ENCODE measurements around the gene WASHC2C. TPM values are rescaled to one million over a fixed set of nuclear protein-coding genes. Genes with fewer than 3 reads are reported as not detected.
A peak's percentile ranks its signal among the peaks of the same experiment; 100 is the strongest.
"Not testable (repeated sequence)": the region's sequence is repeated elsewhere in the genome, so short reads cannot be mapped to it uniquely, and the experiment has no call there.

The WASHC2C gene
- total RNA-seq, 4 donors from 2014 or later: 18.7 to 22.2 (median 19.1) TPM

DNA sequence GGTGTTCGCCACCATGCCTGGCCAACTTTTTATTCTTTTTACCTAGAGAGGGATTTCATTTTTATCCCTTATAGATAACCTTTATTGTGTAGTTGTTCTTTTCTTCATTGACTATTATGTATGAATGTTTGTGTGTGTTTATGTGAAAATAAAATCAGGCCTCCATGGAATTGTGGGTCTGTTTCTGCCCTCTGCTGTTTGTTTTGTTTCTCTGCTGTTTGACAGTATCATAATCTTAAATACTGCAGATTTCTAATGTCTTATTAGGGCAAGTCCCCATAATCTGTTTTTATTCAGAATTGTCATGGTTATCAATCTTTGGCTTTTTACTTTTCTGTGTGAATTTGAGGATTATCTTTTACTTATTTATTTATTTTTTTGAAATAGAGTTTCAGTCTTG is 7.8 kb downstream of the WASHC2C start:
- H3K4me1 ChIP-seq; intact Hi-C loops (cut with DNase I; ENCODE audit: low total_unique reads); H3K4me3 ChIP-seq; H3K36me3 ChIP-seq; H3K9me3 ChIP-seq; DNase-seq; ATAC-seq; in situ Hi-C loops (cut with MboI; ENCODE audit: low sequenced_read_pairs in 4 of 4); H3K27me3 ChIP-seq; H3K27ac ChIP-seq: not testable (repeated sequence)
- TF ChIP-seq, protein P1, sequence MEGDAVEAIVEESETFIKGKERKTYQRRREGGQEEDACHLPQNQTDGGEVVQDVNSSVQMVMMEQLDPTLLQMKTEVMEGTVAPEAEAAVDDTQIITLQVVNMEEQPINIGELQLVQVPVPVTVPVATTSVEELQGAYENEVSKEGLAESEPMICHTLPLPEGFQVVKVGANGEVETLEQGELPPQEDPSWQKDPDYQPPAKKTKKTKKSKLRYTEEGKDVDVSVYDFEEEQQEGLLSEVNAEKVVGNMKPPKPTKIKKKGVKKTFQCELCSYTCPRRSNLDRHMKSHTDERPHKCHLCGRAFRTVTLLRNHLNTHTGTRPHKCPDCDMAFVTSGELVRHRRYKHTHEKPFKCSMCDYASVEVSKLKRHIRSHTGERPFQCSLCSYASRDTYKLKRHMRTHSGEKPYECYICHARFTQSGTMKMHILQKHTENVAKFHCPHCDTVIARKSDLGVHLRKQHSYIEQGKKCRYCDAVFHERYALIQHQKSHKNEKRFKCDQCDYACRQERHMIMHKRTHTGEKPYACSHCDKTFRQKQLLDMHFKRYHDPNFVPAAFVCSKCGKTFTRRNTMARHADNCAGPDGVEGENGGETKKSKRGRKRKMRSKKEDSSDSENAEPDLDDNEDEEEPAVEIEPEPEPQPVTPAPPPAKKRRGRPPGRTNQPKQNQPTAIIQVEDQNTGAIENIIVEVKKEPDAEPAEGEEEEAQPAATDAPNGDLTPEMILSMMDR (IDR thresholded peaks at IDR 0.05 in 4 of 5, conservative IDR thresholded peaks at IDR 0.05 in 1 of 5): peak in 2 of 5 experiments; percentile 12 to 17

DNA sequence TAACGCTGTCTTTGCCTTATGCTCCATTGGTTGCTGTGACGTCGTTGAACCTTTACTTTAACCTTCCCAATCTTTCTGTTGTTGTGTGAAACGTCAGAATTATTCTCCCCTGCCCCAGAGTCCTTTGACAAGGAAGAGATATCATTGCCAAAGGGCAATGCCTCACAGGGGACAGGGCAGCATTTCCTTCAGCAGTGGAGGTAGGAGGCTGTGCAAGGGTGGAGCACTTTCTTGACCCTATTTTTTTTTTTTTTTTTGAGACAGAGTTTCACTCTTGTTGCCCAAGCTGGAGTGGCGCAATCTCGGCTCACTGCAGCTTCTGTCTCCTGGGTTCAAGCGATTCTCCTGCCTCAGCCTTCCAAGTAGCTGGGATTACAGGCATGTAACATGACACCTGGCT is 14.5 kb downstream of the WASHC2C start:
- H3K36me3 ChIP-seq; in situ Hi-C loops (cut with MboI; ENCODE audit: low sequenced_read_pairs in 4 of 4); H3K4me1 ChIP-seq; H3K9me3 ChIP-seq; ATAC-seq; H3K4me3 ChIP-seq; H3K27me3 ChIP-seq; H3K27ac ChIP-seq; intact Hi-C loops (cut with DNase I; ENCODE audit: low total_unique reads); DNase-seq: not testable (repeated sequence)

DNA sequence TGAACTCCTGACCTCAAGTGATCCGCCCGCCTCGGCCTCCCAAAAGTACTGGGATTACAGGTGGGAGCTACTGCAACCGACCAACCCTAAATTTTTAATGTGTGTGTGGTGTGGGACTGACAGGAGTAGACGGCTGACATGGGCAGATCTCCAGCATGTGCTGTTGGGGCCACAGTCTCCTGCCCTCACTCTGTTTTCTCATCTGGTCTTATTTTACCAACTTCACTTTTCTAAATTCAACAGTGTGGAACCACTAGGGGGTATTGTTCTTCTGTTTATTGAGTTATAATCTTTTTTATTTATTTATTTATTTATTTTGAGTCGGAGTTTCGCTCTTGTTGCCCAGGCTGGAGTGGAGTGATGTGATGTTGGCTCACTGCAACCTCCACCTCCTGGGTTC is 14.9 kb downstream of the WASHC2C start:
- H3K27me3 ChIP-seq; H3K9me3 ChIP-seq; H3K36me3 ChIP-seq; H3K4me1 ChIP-seq; DNase-seq; H3K4me3 ChIP-seq; H3K27ac ChIP-seq; intact Hi-C loops (cut with DNase I; ENCODE audit: low total_unique reads); ATAC-seq; in situ Hi-C loops (cut with MboI; ENCODE audit: low sequenced_read_pairs in 4 of 4): not testable (repeated sequence)

DNA sequence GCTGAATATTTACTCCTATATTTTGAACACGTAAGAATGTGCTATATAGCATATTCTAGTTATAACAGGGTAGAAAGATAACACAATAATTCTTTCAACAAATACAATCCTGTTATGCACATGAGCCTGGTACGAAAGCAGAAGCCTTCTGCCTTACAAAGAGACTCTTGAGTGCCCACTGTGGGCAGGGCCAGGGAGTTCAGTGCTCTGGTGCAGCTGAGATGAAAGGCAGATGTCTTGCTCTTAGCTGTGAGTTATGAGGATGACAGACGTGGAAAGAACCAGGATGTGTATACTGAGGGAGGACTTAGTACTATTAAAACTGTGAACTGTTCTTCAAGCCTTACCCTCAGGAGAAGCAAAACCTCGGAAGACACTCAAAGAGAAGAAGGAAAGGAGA is 24.1 kb downstream of the WASHC2C start:
- intact Hi-C loops (cut with DNase I; ENCODE audit: low total_unique reads); ATAC-seq; H3K9me3 ChIP-seq; H3K4me1 ChIP-seq; DNase-seq; H3K27me3 ChIP-seq; H3K36me3 ChIP-seq; in situ Hi-C loops (cut with MboI; ENCODE audit: low sequenced_read_pairs in 4 of 4); H3K27ac ChIP-seq; H3K4me3 ChIP-seq: not testable (repeated sequence)

DNA sequence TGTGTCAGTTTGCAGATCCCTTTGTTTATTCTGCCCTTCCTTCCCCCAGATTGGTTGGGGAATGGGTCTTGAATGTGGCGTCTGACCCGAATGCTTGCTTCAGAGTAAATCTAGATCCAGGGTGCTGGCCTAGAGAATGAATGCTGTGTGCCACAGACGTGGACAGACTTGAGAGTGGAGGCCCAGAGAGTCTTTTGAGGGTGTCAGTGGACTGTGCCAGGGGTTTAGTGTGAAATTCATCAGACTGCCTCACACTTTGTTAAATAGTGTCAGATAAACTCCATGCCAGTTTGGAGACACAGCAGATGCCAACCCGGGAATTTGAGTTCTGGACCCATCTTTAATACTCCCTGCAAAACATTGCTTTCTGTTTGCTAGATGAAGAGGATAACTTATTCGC is 25.1 kb downstream of the WASHC2C start:
- H3K4me3 ChIP-seq; ATAC-seq; DNase-seq; H3K27me3 ChIP-seq; intact Hi-C loops (cut with DNase I; ENCODE audit: low total_unique reads); in situ Hi-C loops (cut with MboI; ENCODE audit: low sequenced_read_pairs in 4 of 4); H3K9me3 ChIP-seq; H3K36me3 ChIP-seq; H3K27ac ChIP-seq; H3K4me1 ChIP-seq: not testable (repeated sequence)

DNA sequence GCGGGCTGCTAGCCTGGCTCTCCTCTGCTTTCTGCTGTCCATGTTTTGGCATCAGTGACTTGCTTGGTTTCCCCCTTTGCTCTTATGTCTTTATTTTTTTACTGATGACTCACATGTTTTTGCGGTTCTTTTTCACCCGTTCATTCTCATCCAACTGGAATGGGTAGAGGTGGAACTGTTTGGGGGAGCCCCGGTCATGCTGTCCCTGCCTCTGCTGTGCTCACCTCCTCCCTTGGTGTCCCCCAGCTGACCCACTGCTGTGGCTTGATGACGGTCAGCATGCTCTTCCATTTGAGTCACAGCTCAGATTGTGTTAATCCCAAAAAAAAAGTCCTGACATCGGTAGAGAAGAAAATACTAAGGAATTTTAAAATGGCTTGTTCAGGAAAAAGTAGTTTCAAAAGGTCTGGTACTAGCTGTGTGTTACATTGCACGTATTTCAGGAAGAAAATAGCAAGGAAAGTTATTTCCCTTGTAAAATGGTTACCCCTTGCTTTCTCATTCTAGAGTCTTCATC is 27.0 kb downstream of the WASHC2C start:
- H3K36me3 ChIP-seq; H3K4me3 ChIP-seq; in situ Hi-C loops (cut with MboI; ENCODE audit: low sequenced_read_pairs in 4 of 4); H3K4me1 ChIP-seq; H3K27ac ChIP-seq; DNase-seq; H3K27me3 ChIP-seq; intact Hi-C loops (cut with DNase I; ENCODE audit: low total_unique reads); ATAC-seq; H3K9me3 ChIP-seq: not testable (repeated sequence)

DNA sequence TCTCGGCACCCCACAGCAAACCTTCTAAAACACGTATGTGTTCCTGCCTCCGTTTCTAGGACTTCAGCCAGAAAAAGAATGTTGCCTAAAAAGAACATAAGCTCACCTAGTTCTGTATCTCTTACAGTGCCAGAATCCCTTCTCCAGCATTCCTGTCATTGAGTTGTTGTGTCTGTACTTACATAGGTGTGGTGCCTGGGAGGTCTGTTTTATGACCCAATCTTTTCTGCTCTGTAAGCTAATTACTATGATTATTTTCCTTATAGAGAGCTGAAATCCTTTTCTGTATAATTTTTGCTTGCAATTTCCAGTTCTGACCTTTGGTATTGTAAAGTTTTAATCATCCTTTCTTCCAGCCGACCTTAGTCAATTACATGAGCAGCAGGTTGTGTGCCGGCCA is 28.0 kb downstream of the WASHC2C start:
- H3K36me3 ChIP-seq; in situ Hi-C loops (cut with MboI; ENCODE audit: low sequenced_read_pairs in 4 of 4); H3K27me3 ChIP-seq; ATAC-seq; H3K4me3 ChIP-seq; H3K27ac ChIP-seq; H3K4me1 ChIP-seq; H3K9me3 ChIP-seq; DNase-seq; intact Hi-C loops (cut with DNase I; ENCODE audit: low total_unique reads): not testable (repeated sequence)

DNA sequence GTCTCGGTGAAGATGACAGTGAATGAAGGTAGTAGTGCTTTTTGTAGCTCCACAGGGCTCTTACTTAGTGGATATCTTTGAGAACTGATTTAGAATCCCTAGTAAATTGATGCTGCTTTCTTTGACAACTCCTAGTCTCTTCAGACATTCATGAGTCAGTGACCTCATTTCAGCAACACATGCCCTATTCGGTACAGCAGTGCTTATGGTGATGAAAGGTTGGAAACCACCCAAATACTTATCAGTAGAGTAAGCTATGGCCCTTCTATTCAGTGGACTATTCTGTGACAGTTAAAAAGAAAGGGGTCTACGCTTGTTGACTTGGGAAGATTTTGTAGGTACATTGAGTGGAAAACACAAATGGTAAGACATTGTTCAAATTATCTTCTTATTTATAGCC is 29.0 kb downstream of the WASHC2C start:
- in situ Hi-C loops (cut with MboI; ENCODE audit: low sequenced_read_pairs in 4 of 4); intact Hi-C loops (cut with DNase I; ENCODE audit: low total_unique reads); H3K4me1 ChIP-seq; ATAC-seq; H3K36me3 ChIP-seq; H3K4me3 ChIP-seq; H3K27me3 ChIP-seq; DNase-seq; H3K9me3 ChIP-seq; H3K27ac ChIP-seq: not testable (repeated sequence)

DNA sequence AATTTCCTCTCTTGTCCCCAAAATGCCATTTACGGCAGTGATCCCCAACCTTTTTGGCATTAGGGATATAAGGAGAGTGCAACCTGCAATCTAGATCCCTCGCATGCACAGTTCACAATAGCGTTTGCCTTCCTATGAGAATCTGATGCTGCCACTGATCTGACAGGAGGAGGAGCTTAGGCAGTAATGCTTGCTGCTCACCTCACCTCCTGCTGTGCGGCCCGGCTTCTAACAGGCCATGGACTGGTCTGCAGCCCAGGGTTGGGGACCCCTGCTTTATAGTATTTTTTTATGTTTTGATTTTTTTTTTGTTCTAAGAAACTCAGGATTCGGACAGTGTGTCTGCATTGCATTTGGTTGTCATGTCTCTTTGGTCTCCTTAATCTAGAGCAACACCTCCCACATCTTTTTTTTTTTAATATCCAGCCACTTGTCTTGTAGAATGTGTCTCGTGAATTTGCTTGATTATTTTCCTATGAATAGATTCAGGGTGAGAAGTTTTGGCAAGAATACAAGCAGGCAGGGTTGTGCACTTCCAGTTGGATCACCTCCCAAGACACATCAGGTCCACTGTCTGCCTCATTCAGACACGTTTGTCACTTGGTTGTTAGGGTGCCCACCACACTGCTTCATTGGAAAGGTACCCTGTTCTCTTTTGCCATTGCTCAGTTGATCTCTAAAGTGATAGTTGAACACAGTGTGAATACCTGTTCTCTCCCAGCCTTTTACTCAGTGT is 30.8 kb downstream of the WASHC2C start:
- H3K27ac ChIP-seq; H3K4me1 ChIP-seq; H3K27me3 ChIP-seq; intact Hi-C loops (cut with DNase I; ENCODE audit: low total_unique reads); H3K4me3 ChIP-seq; H3K36me3 ChIP-seq; ATAC-seq; DNase-seq; H3K9me3 ChIP-seq; in situ Hi-C loops (cut with MboI; ENCODE audit: low sequenced_read_pairs in 4 of 4): not testable (repeated sequence)

DNA sequence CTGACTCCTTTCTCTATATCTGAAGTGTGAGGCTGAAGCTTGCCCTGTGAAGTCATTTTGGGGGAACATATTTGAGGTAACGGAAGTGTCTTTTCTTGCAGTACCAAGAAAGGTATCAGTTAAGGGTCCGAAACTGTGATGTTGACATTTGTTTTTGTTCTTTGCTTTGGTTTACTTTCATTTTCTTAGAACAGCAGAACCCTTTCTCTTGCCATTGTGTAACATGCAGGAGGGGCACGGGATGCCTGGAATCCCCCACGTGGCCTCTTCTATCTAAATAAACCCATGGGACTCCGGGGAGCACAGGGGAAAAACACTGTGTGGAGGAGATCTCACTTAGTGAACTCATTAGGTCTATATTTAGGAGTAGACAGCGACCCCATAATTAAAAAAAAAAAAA is 34.6 kb downstream of the WASHC2C start:
- ATAC-seq; H3K36me3 ChIP-seq; H3K27ac ChIP-seq; H3K9me3 ChIP-seq; DNase-seq; H3K4me1 ChIP-seq; in situ Hi-C loops (cut with MboI; ENCODE audit: low sequenced_read_pairs in 4 of 4); intact Hi-C loops (cut with DNase I; ENCODE audit: low total_unique reads); H3K4me3 ChIP-seq; H3K27me3 ChIP-seq: not testable (repeated sequence)

DNA sequence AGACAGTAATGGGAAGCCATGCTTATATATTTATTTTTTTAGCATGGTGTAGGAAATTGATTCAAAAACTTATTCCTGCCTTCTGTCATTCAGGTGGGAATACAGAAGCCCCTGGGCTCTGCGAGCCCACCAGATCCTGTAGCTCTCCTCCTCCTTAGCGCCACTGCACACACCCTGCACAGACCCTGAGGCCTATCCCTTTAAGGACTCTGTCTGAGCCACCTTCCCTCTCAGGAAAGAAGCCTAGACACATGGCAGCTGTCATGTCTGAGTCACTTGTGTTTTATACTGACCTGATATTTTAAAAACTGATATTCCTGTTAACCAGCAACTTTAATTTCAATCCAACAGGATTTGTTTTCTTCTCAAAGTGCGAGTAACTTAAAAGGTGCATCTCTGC is 36.0 kb downstream of the WASHC2C start:
- intact Hi-C loops (cut with DNase I; ENCODE audit: low total_unique reads); ATAC-seq; in situ Hi-C loops (cut with MboI; ENCODE audit: low sequenced_read_pairs in 4 of 4); H3K36me3 ChIP-seq; DNase-seq; H3K27ac ChIP-seq; H3K27me3 ChIP-seq; H3K4me1 ChIP-seq; H3K4me3 ChIP-seq; H3K9me3 ChIP-seq: not testable (repeated sequence)
